A549 (cell line): ENCODE measurements around the gene CNGA1. TPM values are rescaled to one million over a fixed set of nuclear protein-coding genes. Genes with fewer than 3 reads are reported as not detected.

ENCODE experiments used
- ATAC-seq, 2 experiments: fragments of 200-7000 bp in 1 of 2; fragments of >200 bp in 1 of 2; cut with Nextera tagmentation in 1 of 2; cut with Tn5 transposase in 1 of 2; 3 replicates each; pipeline versions ENCODE4 v1.8.0 to v1.9.1; 2018 to 2020; ENCODE audit warnings: mild to moderate bottlenecking in 1 of 2, moderate library complexity in 1 of 2
- CTCF ChIA-PET: fragments of 300-600 bp; sonication (Branson Sonifier 250); formaldehyde crosslinking; extraction: SDS; loops from one replicate; lab custom pipeline; 2021; ENCODE audit warnings: antibody characterized with exemption, inconsistent platforms; lab: Yijun Ruan, JAX
- POLR2A ChIA-PET: fragments of 350-600 bp; formaldehyde crosslinking; extraction: SDS; loops from one replicate; lab custom pipeline; 2021; ENCODE audit warnings: antibody characterized with exemption, inconsistent platforms; lab: Yijun Ruan, JAX
- DNase-seq, 2 experiments: peaks; one replicate each; pipeline versions ENCODE4 v3.0.0 to v3.0.0-alpha.2; 2011 to 2016; ENCODE audit warnings: low read depth in 1 of 2, low spot score in 1 of 2
- FAIRE-seq: peaks from 2 replicates; lab custom pipeline; 2011; peaks lifted over from hg19 to GRCh38; lab: Jason Lieb, UNC
- H3K27ac ChIP-seq, 2 experiments: fragments of >200 bp; sonication (Bioruptor Twin); formaldehyde crosslinking; 3 replicates each; pipeline ENCODE4 v1.5.1; 2016 to 2017
- H3K4me1 ChIP-seq: fragments of >200 bp; sonication (Bioruptor Twin); formaldehyde crosslinking; 3 replicates; pipeline ENCODE4 v1.6.1; 2016
- H3K4me2 ChIP-seq: fragments of >200 bp; sonication (Bioruptor Twin); formaldehyde crosslinking; 3 replicates; pipeline ENCODE4 v1.6.1; 2016
- H3K4me3 ChIP-seq: fragments of >200 bp; sonication (Bioruptor Twin); formaldehyde crosslinking; 3 replicates; pipeline ENCODE4 v1.5.1; 2016
- H3K9me3 ChIP-seq: fragments of >200 bp; sonication (Bioruptor Twin); formaldehyde crosslinking; 3 replicates; pipeline ENCODE4 v1.6.1; 2016
- CBX2 ChIP-seq: fragments of 200-600 bp; sonication (generic); IDR thresholded peaks from 2 replicates; pipeline ENCODE4 v1.6.1; 2016; ENCODE audit warnings: low read depth, mild to moderate bottlenecking, borderline replicate concordance
- CEBPB ChIP-seq, 2 experiments: fragments of >200 bp in 1 of 2; sonication (Bioruptor Twin) in 1 of 2; formaldehyde crosslinking in 1 of 2; IDR thresholded peaks; 2 replicates each; pipeline ENCODE4 v1.6.1; 2012 to 2016
- CHD2 ChIP-seq: fragments of 150-350 bp; IDR thresholded peaks from 2 replicates; pipeline ENCODE4 v1.6.1; 2014; ENCODE audit warnings: low read length; ENCODE audit not compliant: partially characterized antibody
- EHF ChIP-seq: fragments of 250-450 bp; sonication (Bioruptor Pico); IDR thresholded peaks from 2 replicates; pipeline ENCODE4 v1.5.0; 2020; ENCODE audit warnings: mild to moderate bottlenecking
- ESRRA ChIP-seq: fragments of 150-350 bp; IDR thresholded peaks from 2 replicates; pipeline ENCODE4 v1.6.1; 2014; ENCODE audit warnings: mild to moderate bottlenecking, low read length, borderline replicate concordance
- FOSL2 ChIP-seq, 2 experiments: fragments of 450-650 bp in 1 of 2; fragments of >200 bp in 1 of 2; sonication (Bioruptor Twin) in 1 of 2; formaldehyde crosslinking; IDR thresholded peaks; 2 replicates each; pipeline versions ENCODE4 v1.5.0 to v1.6.1; 2016 to 2020; ENCODE audit warnings: mild to moderate bottlenecking in 1 of 2, moderate library complexity in 1 of 2
- FOXS1 ChIP-seq: fragments of 250-450 bp; sonication (Bioruptor Pico); IDR thresholded peaks from 2 replicates; pipeline ENCODE4 v1.5.0; 2020; ENCODE audit warnings: mild to moderate bottlenecking, moderate library complexity
- HEYL ChIP-seq: fragments of 250-450 bp; sonication (Bioruptor Pico); IDR thresholded peaks from 2 replicates; pipeline ENCODE4 v1.8.0; 2021; ENCODE audit warnings: mild to moderate bottlenecking, moderate library complexity
- JUNB ChIP-seq: fragments of >200 bp; sonication (Bioruptor Twin); formaldehyde crosslinking; IDR thresholded peaks from 2 replicates; pipeline ENCODE4 v1.6.1; 2016
- KDM1A ChIP-seq: fragments of 200-600 bp; sonication (generic); IDR thresholded peaks from 2 replicates; pipeline ENCODE4 v1.6.1; 2016; ENCODE audit warnings: low read depth, mild to moderate bottlenecking
- MAZ ChIP-seq: fragments of 150-350 bp; IDR thresholded peaks from 2 replicates; pipeline ENCODE4 v1.6.1; 2014; ENCODE audit warnings: antibody characterized with exemption, low read depth, low read length, borderline replicate concordance
- MYC ChIP-seq: IDR thresholded peaks from 2 replicates; pipeline ENCODE4 v1.6.1; 2012; ENCODE audit warnings: mild to moderate bottlenecking, inconsistent platforms, low read length, improper control_type of control experiment, borderline replicate concordance
- NFE2L2 ChIP-seq: fragments of 150-350 bp; conservative IDR thresholded peaks from 2 replicates; pipeline ENCODE4 v1.6.1; 2014; ENCODE audit warnings: low read length
- NR3C1 ChIP-seq: fragments of >200 bp; sonication (Bioruptor Twin); formaldehyde crosslinking; IDR thresholded peaks from 3 replicates; pipeline ENCODE4 v1.6.1; 2017
- POLR2A ChIP-seq: IDR thresholded peaks from 2 replicates; pipeline ENCODE4 v1.6.1; 2012; ENCODE audit warnings: mild to moderate bottlenecking, low read length
- RARB ChIP-seq: fragments of 250-450 bp; sonication (Bioruptor Pico); IDR thresholded peaks from 2 replicates; pipeline ENCODE4 v1.8.0; 2021; ENCODE audit warnings: mild to moderate bottlenecking, moderate library complexity
- RCOR1 ChIP-seq: fragments of 150-350 bp; IDR thresholded peaks from 2 replicates; pipeline ENCODE4 v1.6.1; 2014; ENCODE audit warnings: antibody characterized with exemption, low read length, low read depth
- RFX5 ChIP-seq: fragments of 450-650 bp; IDR thresholded peaks from 2 replicates; pipeline ENCODE4 v1.7.1; 2014; ENCODE audit warnings: antibody characterized with exemption, mild to moderate bottlenecking, moderate library complexity
- RNF2 ChIP-seq: fragments of 200-600 bp; sonication (generic); IDR thresholded peaks from 2 replicates; pipeline ENCODE4 v1.6.1; 2016; ENCODE audit warnings: low read depth, mild to moderate bottlenecking, antibody characterized with exemption, moderate library complexity, borderline replicate concordance
- SMC3 ChIP-seq: fragments of >200 bp; sonication (Bioruptor Twin); formaldehyde crosslinking; IDR thresholded peaks from 3 replicates; pipeline ENCODE4 v1.6.1; 2018; ENCODE audit warnings: inconsistent platforms
- SREBF2 ChIP-seq: fragments of 450-650 bp; IDR thresholded peaks from 2 replicates; pipeline ENCODE4 v1.6.1; 2014; ENCODE audit warnings: mild to moderate bottlenecking, moderate library complexity
- TFCP2L1 ChIP-seq: fragments of 250-450 bp; sonication (Bioruptor Pico); IDR thresholded peaks from 2 replicates; pipeline ENCODE4 v1.5.0; 2021; ENCODE audit warnings: mild to moderate bottlenecking
- TP53 ChIP-seq: fragments of 250-450 bp; sonication (Bioruptor Pico); IDR thresholded peaks from 2 replicates; pipeline ENCODE4 v1.5.0; 2021; ENCODE audit warnings: mild to moderate bottlenecking, moderate library complexity
- ZC3H11A ChIP-seq: fragments of 450-650 bp; IDR thresholded peaks from 2 replicates; pipeline ENCODE4 v1.6.1; 2014; ENCODE audit warnings: antibody characterized with exemption, mild to moderate bottlenecking
- ZNF302 ChIP-seq: fragments of 250-450 bp; sonication (Bioruptor Pico); IDR thresholded peaks from 2 replicates; pipeline ENCODE4 v1.9.0; 2021; ENCODE audit warnings: inconsistent platforms, mild to moderate bottlenecking, moderate library complexity
- WGBS: methylation state at CpG from one replicate; pipeline ENCODE4 v1.1.6; 2017; ENCODE audit errors: missing lambda C conversion rate; 5-methylcytosine and 5-hydroxymethylcytosine counted together
- polyA plus RNA-seq, 4 experiments: library from polyadenylated mRNA; depleted of rRNA in 3 of 4; stranded (reverse); fragments of >200 nt; fragmentation: RNase III in 1 of 4; extraction: RNeasy Plus Mini Kit Qiagen cat#74134 plus additional on column Dnase treatment in 1 of 4; gene quantifications; 2 replicates in 3 of 4; 3 replicates in 1 of 4; pipeline ENCODE4 v1.2.3, GENCODE V29; 2011 to 2017
- TF ChIP-seq, protein P1 (sequence below): IDR thresholded peaks from 2 replicates; pipeline ENCODE4 v1.6.1; 2012
- TF ChIP-seq, protein P2 (sequence below): fragments of 450-650 bp; IDR thresholded peaks from 2 replicates; pipeline ENCODE4 v1.6.1; 2014; ENCODE audit warnings: antibody characterized with exemption
- TF ChIP-seq, protein P3 (sequence below): IDR thresholded peaks from 2 replicates; pipeline ENCODE4 v1.6.1; 2012; ENCODE audit warnings: low read depth, borderline replicate concordance
- TF ChIP-seq, protein P4 (sequence below): fragments of 150-350 bp; IDR thresholded peaks from 2 replicates; pipeline ENCODE4 v1.6.1; 2014; ENCODE audit warnings: low read depth, mild to moderate bottlenecking, low read length
- TF ChIP-seq, protein P5 (sequence below): fragments of >200 bp; sonication (Bioruptor Twin); formaldehyde crosslinking; IDR thresholded peaks from 3 replicates; pipeline ENCODE4 v1.6.1; 2016

CNGA1 gene
- polyA plus RNA-seq, 2 of the 4 experiments (the other 2 are of a cell fraction) = 0.12 TPM; not detected in 1

GRCh38 chr4:48025005-48025404 is 8.5 kb upstream of the CNGA1 start:
- H3K4me3 ChIP-seq = no peak overlapping the region
- H3K4me2 ChIP-seq = no peak overlapping the region
- 40% methylated on average over 2 of the region's 2 CpGs for WGBS
- ChIA-PET POLR2A (no interaction called here), CTCF (interaction anchor here (1.5 kb wide), 1 partner anchor 9 kb away, joined by 7 read pairs; no protein-coding TSS in a partner anchor)
- no peak for TF ChIP-seq HEYL (CRISPR knock-in tag)
- FAIRE-seq (no peak), ATAC-seq (no peak), DNase-seq (no peak)
- H3K4me1 ChIP-seq = no peaks in the 10 kb centered on the region
- H3K9me3 ChIP-seq = no peaks in the 10 kb centered on the region
- H3K27ac ChIP-seq = no peak overlapping the region

DNA sequence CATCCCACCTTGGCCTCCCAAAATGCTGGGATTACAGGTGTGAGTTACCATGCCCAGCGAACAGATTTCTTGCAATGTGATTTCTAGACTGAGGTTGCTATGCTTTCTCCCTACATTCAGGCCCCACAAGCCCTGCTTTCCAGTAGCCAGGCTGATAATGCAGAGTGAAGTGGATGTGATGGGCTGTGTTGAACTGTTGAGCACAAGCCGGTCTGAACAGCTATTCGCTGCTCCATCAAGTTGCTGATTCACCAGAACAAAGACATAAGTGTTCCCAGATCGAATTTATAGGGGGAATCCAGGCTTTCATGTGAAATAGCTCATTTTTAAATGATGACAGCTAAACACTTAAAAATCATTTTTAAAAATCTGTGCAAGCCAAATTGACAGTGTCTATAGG is 8.0 kb upstream of the CNGA1 start:
- H3K4me2 ChIP-seq = no peak overlapping the region
- 63% methylated on average over 4 of the region's 4 CpGs for WGBS
- ChIA-PET POLR2A (no interaction called here), CTCF (interaction anchor here (1.5 kb wide), 1 partner anchor 10 kb away, joined by 7 read pairs; no protein-coding TSS in a partner anchor)
- no peaks in the 10 kb centered on the region for H3K9me3 ChIP-seq
- no peak overlapping the region for H3K4me3 ChIP-seq
- FAIRE-seq (no peak), ATAC-seq (no peak), DNase-seq (no peak)
- H3K4me1 ChIP-seq = no peaks in the 10 kb centered on the region
- H3K27ac ChIP-seq = no peak overlapping the region
- TF ChIP-seq RNF2 (no peak), SREBF2 (no peak), RCOR1 (no peak), ESRRA (no peak), CEBPB (IDR thresholded peaks at IDR 0.05) (no peak), SMC3 (no peak), MAZ (no peak), JUNB (no peak), NR3C1 (no peak), KDM1A (no peak)
- TF ChIP-seq, protein P1, sequence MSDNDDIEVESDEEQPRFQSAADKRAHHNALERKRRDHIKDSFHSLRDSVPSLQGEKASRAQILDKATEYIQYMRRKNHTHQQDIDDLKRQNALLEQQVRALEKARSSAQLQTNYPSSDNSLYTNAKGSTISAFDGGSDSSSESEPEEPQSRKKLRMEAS = no peak
- TF ChIP-seq, protein P2, sequence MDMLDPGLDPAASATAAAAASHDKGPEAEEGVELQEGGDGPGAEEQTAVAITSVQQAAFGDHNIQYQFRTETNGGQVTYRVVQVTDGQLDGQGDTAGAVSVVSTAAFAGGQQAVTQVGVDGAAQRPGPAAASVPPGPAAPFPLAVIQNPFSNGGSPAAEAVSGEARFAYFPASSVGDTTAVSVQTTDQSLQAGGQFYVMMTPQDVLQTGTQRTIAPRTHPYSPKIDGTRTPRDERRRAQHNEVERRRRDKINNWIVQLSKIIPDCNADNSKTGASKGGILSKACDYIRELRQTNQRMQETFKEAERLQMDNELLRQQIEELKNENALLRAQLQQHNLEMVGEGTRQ = no peak
- TF ChIP-seq, protein P3, sequence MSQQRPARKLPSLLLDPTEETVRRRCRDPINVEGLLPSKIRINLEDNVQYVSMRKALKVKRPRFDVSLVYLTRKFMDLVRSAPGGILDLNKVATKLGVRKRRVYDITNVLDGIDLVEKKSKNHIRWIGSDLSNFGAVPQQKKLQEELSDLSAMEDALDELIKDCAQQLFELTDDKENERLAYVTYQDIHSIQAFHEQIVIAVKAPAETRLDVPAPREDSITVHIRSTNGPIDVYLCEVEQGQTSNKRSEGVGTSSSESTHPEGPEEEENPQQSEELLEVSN = no peak
- TF ChIP-seq, protein P4, sequence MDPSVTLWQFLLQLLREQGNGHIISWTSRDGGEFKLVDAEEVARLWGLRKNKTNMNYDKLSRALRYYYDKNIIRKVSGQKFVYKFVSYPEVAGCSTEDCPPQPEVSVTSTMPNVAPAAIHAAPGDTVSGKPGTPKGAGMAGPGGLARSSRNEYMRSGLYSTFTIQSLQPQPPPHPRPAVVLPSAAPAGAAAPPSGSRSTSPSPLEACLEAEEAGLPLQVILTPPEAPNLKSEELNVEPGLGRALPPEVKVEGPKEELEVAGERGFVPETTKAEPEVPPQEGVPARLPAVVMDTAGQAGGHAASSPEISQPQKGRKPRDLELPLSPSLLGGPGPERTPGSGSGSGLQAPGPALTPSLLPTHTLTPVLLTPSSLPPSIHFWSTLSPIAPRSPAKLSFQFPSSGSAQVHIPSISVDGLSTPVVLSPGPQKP = no peak

GRCh38 chr4:48022192-48022799 is 5.8 kb upstream of the CNGA1 start:
- Histone ChIP-seq H3K4me1 (no peaks in the 10 kb centered on the region), H3K4me3 (no peak overlapping the region), H3K27ac (no peak overlapping the region), H3K4me2 (no peak overlapping the region), H3K9me3 (no peaks in the 10 kb centered on the region)
- ChIA-PET CTCF (no interaction called here), POLR2A (no interaction called here)
- no peak for ATAC-seq
- DNase-seq = no peak
- TF ChIP-seq TFCP2L1 (CRISPR knock-in tag) = no peak
- TF ChIP-seq CHD2 = no peak
- TF ChIP-seq ESRRA = no peak
- no peak for TF ChIP-seq TP53
- TF ChIP-seq CBX2 = no peak
- TF ChIP-seq ZC3H11A = no peak
- no peak for TF ChIP-seq FOXS1 (CRISPR knock-in tag)
- TF ChIP-seq, protein P5, sequence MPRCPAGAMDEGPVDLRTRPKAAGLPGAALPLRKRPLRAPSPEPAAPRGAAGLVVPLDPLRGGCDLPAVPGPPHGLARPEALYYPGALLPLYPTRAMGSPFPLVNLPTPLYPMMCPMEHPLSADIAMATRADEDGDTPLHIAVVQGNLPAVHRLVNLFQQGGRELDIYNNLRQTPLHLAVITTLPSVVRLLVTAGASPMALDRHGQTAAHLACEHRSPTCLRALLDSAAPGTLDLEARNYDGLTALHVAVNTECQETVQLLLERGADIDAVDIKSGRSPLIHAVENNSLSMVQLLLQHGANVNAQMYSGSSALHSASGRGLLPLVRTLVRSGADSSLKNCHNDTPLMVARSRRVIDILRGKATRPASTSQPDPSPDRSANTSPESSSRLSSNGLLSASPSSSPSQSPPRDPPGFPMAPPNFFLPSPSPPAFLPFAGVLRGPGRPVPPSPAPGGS = no peak
- no peak for TF ChIP-seq SREBF2
- TF ChIP-seq RARB = no peak
- no peak for TF ChIP-seq RFX5
- TF ChIP-seq POLR2A = no peak
- TF ChIP-seq NFE2L2 = no peak
- TF ChIP-seq EHF (CRISPR knock-in tag) = no peak
- no peak for TF ChIP-seq FOSL2 (IDR thresholded peaks at IDR 0.05)
- TF ChIP-seq FOSL2 (CRISPR knock-in tag; IDR thresholded peaks at IDR 0.05) = no peak
- no peak for TF ChIP-seq ZNF302
- TF ChIP-seq MYC = no peak
- WGBS = 44% methylated on average over 3 of the region's 3 CpGs
- FAIRE-seq = no peak
